Measurements from ENCODE around the gene DCPS.

- no peak for TF ChIP-seq SIN3A (IDR thresholded peaks at IDR 0.05; ENCODE audit: borderline replicate concordance, insufficient read depth, low read length)
- no peak for TF ChIP-seq POLR2AphosphoS5 (IDR thresholded peaks at IDR 0.05; ENCODE audit: low read depth, low read length)
These were observed 42.1 kb downstream of the DCPS start for GRCh38 chr11:126345759-126346585.

Data from PFSK-1 (cell line).